Epithelial cell of proximal tubule (primary cell): ENCODE data around the gene MATCAP1. TPM values are rescaled to one million over a fixed set of nuclear protein-coding genes. Genes with fewer than 3 reads are reported as not detected.

ENCODE experiments used
- DNase-seq: peaks from one replicate; pipeline ENCODE4 v3.0.0-alpha.2; 2011; ENCODE audit warnings: low read depth
- H3K4me3 ChIP-seq: 2 replicates; pipeline ENCODE4 v1.5.1; 2011; ENCODE audit warnings: low read depth, mild to moderate bottlenecking, low read length
- total RNA-seq: library from RNA; depleted of rRNA; stranded (reverse); fragments of >200 nt; gene quantifications from 2 replicates; pipeline ENCODE4 v1.2.3, GENCODE V29; 2015
- TF ChIP-seq, protein P1 (sequence below): conservative IDR thresholded peaks from 2 replicates; pipeline ENCODE4 v1.5.1; 2012; ENCODE audit warnings: low read depth, mild to moderate bottlenecking, low read length

MATCAP1 gene
- total RNA-seq, 1 donor from 2014 or later: 11.4 TPM

DNA sequence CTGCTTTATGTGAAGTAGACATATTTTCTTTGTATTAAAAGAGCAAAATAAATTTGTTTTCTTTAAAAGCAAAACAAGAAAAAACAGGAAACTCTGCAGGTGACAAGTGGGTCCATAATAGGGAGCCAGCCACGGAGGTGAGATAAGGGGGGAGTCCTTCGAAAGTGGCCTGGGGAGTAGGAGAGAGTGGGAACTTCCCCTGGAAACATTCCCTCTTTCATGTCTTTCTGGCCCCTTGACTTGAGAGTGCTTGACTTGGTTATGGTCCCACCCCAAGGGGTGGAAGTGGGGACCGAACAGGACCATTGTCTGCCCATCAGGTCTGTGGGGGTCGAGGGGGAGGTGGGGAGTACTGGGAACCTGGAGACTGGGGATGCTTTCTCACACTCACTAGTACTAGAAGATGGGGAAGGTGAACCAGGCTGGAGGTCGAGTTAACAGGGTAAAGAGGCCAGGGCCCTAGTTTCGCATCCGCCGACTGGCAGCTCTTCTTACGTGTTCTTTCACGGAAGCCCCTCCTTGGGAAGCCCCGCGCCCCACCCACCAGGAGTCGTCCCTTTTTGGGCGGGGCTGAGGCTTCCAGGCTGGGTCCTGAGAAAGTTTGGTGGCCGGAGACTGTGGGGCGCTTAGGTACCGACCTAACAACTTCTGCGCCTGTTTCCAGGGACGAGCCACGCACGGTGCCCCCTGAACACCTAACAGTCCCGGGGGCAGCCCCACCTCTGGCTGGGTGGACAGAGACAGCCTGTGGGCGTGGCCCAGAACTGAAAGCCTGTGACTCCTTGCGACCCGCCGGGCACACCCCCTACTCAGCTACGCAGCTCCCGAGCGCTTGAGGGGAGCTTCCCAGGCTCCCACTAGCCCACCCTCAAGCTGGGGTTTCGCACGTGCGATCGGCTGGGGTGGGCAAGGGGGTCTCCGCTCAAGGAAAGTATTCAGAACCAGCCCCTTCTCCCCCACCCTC is 24.8 kb downstream of the MATCAP1 start:
- DNase-seq: no peak
- H3K4me3 ChIP-seq: peak overlapping the region; percentile 99
- TF ChIP-seq, protein P1, sequence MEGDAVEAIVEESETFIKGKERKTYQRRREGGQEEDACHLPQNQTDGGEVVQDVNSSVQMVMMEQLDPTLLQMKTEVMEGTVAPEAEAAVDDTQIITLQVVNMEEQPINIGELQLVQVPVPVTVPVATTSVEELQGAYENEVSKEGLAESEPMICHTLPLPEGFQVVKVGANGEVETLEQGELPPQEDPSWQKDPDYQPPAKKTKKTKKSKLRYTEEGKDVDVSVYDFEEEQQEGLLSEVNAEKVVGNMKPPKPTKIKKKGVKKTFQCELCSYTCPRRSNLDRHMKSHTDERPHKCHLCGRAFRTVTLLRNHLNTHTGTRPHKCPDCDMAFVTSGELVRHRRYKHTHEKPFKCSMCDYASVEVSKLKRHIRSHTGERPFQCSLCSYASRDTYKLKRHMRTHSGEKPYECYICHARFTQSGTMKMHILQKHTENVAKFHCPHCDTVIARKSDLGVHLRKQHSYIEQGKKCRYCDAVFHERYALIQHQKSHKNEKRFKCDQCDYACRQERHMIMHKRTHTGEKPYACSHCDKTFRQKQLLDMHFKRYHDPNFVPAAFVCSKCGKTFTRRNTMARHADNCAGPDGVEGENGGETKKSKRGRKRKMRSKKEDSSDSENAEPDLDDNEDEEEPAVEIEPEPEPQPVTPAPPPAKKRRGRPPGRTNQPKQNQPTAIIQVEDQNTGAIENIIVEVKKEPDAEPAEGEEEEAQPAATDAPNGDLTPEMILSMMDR: no peak

GRCh38 chr16:67157892-67158635 is 25.7 kb downstream of the MATCAP1 start:
- H3K4me3 ChIP-seq: no peak overlapping the region
- TF ChIP-seq, protein P1: no peak

DNA sequence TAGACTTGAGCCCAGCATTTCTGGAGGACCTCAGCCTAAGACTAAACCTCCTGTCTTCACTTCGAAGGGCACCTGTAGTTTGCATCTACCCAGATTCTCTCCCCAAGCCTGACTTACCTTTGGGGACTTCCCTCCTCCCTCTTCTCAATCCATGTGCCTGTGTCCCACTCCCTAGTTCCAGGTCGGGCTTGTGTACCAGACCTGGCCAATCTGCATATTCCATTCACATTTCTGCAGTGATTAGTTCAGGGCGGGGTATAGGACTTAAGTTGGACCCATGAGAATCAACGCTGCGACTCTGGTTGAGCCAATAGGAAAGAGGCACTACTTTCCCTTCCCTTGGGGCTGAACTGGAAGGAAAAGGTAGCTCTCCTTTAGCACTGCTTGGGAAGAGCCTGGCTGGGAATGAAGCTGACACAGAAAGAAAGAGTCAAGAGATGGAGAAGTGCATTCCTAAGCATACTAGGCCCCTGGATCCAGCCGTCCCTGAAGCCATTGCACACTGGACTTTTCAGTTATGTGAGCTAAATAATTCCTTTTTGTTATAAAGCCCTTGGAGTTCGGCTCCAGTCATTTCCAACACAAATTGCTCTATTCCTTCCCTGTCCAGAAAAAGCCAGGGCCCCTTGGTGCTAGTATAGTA is 26.5 kb downstream of the MATCAP1 start:
- no peak for DNase-seq
- TF ChIP-seq, protein P1: no peak
- H3K4me3 ChIP-seq: no peak overlapping the region

More at GRCh38 chr16:67157892-67158635, 25.7 kb downstream of the MATCAP1 start:
- no peak for DNase-seq

DNA sequence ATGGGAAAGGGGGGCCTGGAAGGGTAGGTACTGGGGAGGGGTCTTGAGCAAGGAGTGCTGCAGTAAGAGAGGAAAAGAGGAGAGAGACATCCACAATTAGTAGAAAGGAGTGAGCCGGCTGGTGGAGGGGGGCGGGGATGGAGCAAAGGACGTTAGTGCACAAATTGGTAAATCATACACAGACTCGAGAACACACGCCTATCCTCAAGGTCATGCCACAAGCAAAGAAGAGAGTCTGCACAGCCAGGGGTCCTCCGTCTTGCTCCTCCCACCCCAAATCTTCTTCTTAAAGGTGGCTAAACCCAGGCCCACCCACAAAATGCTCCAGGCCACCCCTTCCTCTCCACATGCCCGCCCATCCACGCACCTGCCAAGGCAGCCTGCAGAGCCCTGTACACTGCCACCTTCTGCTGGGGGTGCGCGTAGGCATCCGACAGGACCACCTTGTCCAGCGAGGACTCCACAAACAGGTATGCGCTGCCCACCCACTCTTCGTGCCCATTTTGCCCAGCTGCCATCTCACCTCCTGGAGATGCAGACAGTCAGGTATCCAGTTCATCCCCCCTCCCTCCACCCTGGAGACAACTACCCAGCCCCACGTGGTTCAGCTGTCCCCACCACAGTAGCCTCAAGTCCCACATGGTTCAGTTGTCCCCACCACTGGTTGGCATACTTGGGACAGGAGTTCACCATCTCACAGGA is 27.5 kb downstream of the MATCAP1 start:
- TF ChIP-seq, protein P1: no peak
- DNase-seq: no peak
- H3K4me3 ChIP-seq: no peak overlapping the region

GRCh38 chr16:67155295-67156142 is 28.2 kb downstream of the MATCAP1 start:
- H3K4me3 ChIP-seq: peak overlapping the region; percentile 30
- TF ChIP-seq, protein P1: peak; percentile 81
- DNase-seq: no peak
